T-cell (primary cell): ENCODE measurements around the gene RAP1GAP2. TPM values are rescaled to one million over a fixed set of nuclear protein-coding genes. Genes with fewer than 3 reads are reported as not detected.
"Not testable (repeated sequence)": the region's sequence is repeated elsewhere in the genome, so short reads cannot be mapped to it uniquely, and the experiment has no call there.

ENCODE experiments used
- ATAC-seq, 4 experiments: fragments of 200-7000 bp in 3 of 4; fragments of 150-1000 bp in 1 of 4; cut with Tn5 transposase; replicated peaks in 1 of 4; 1 replicate in 3 of 4; 2 replicates in 1 of 4; pipeline ENCODE4 v1.10.0; 2021; ENCODE audit warnings: moderate library complexity in 3 of 4, mild to moderate bottlenecking in 2 of 4, moderate number of reproducible peaks in 1 of 4
- CTCF ChIA-PET, 2 donors: fragments of 300-600 bp; sonication (Branson Sonifier 250); formaldehyde crosslinking; loops; one replicate each; lab custom pipeline; 2022; ENCODE audit warnings: antibody characterized with exemption in 2 of 2; lab: Charles Lee
- POLR2A ChIA-PET, 2 donors: fragments of 300-600 bp; sonication (Branson Sonifier 250); formaldehyde crosslinking; loops; one replicate each; lab custom pipeline; 2022; ENCODE audit warnings: antibody characterized with exemption in 2 of 2; lab: Charles Lee
- DNase-seq, 35 experiments: peaks; one replicate each; pipeline versions ENCODE4 v3.0.0 to v3.0.0-alpha.2; 2013 to 2023
- H3K27ac ChIP-seq: one replicate; pipeline ENCODE4 v1.5.1; 2013; ENCODE audit warnings: low read length
- H3K27me3 ChIP-seq, 2 experiments: replicated peaks in 1 of 2; 1 replicate in 1 of 2; 2 replicates in 1 of 2; pipeline versions ENCODE4 v1.6.1 to v1.7.0; 2013; ENCODE audit warnings: low read length in 1 of 2, mixed read lengths in 1 of 2; ENCODE audit not compliant: control insufficient read depth in 2 of 2, insufficient read depth in 2 of 2; ENCODE audit errors: extremely low read depth in 1 of 2
- H3K36me3 ChIP-seq, 2 donors: 1 replicate in 1 of 2; 2 replicates in 1 of 2; pipeline versions ENCODE4 v1.6.1 to v1.7.0; 2013; ENCODE audit warnings: low read length in 1 of 2; ENCODE audit not compliant: control insufficient read depth in 2 of 2, insufficient read depth in 1 of 2; ENCODE audit errors: extremely low read depth in 1 of 2
- H3K4me1 ChIP-seq, 2 experiments: 1 replicate in 1 of 2; 2 replicates in 1 of 2; pipeline versions ENCODE4 v1.6.1 to v1.7.0; 2013; ENCODE audit warnings: low read length in 2 of 2, mixed read lengths in 1 of 2; ENCODE audit not compliant: insufficient read depth in 2 of 2, control insufficient read depth in 1 of 2; ENCODE audit errors: extremely low read depth in 1 of 2
- H3K4me3 ChIP-seq, 2 donors: 1 replicate in 1 of 2; 2 replicates in 1 of 2; pipeline versions ENCODE4 v1.5.1 to v1.7.0; 2013; ENCODE audit warnings: mild to moderate bottlenecking in 2 of 2, low read length in 1 of 2, moderate library complexity in 1 of 2; ENCODE audit not compliant: control insufficient read depth in 1 of 2; ENCODE audit errors: extremely low read depth in 1 of 2
- H3K9me3 ChIP-seq: 2 replicates; pipeline ENCODE4 v1.7.0; 2013
- H3K27ac Mint-ChIP-seq, 2 donors: one replicate each; pipeline ENCODE4 v1.8.0; 2020 to 2021; ENCODE audit warnings: mild to moderate bottlenecking in 2 of 2, mixed read lengths in 2 of 2
- H3K27me3 Mint-ChIP-seq, 2 donors: one replicate each; pipeline ENCODE4 v1.8.0; 2021 to 2022; ENCODE audit warnings: mixed read lengths in 2 of 2
- H3K36me3 Mint-ChIP-seq: one replicate; pipeline ENCODE4 v1.8.0; 2021; ENCODE audit warnings: mixed read lengths
- H3K4me1 Mint-ChIP-seq, 3 donors: one replicate each; pipeline ENCODE4 v1.8.0; 2020 to 2022; ENCODE audit warnings: mixed read lengths in 3 of 3, mild to moderate bottlenecking in 1 of 3
- H3K4me3 Mint-ChIP-seq, 3 donors: one replicate each; pipeline ENCODE4 v1.8.0; 2020 to 2022; ENCODE audit warnings: mild to moderate bottlenecking in 3 of 3, mixed read lengths in 3 of 3, moderate library complexity in 3 of 3
- H3K9me3 Mint-ChIP-seq, 3 donors: one replicate each; pipeline ENCODE4 v1.8.0; 2020 to 2022; ENCODE audit warnings: mixed read lengths in 3 of 3
- WGBS: methylation state at CpG from one replicate; pipeline ENCODE4 v1.1.5; 2013; ENCODE audit warnings: missing lambda C conversion rate; ENCODE audit not compliant: insufficient coverage; 5-methylcytosine and 5-hydroxymethylcytosine counted together
- total RNA-seq, 35 experiments: library from RNA in 6 of 35; stranded (reverse) in 6 of 35; fragments of 120-200 nt in 1 of 35; gene quantifications; one replicate each; pipeline versions ENCODE4 v1.2.1 to v1.2.4 and lab custom pipeline; 2013 to 2026

RAP1GAP2 gene
- total RNA-seq, 5 donors from 2014 or later (not counting 1 experiment from before 2014, with no cell fraction given), result 8.0 to 77.7 (median 13.3) TPM

DNA sequence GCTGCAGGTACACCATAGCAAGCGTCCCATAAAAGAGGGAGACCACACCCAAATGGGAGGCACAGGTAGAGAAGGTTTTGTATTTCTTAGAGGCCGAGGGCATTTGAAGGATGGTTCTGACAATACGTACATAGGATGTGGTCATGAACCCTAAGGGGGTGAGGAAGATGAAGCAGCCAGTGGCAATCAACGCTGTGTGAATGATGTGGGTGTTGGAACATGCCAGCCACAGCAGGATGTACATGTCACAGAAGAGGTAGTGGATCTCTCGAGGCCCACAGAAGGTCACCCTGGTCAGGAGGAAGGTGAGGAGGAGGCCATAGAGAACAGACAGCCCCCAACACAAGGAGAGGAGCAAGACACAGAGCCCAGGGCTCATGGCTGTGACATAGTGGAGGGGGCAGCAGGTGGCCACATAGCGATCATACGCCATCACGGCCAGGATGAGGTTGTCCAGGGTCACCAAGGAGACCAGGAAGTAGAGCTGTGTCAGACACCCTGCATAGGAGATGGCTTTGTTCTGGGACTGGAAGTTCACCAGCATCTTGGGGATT, 266.7 kb downstream of the RAP1GAP2 start:
- H3K4me1 ChIP-seq, H3K4me1 Mint-ChIP-seq, H3K27ac ChIP-seq, H3K4me3 Mint-ChIP-seq, H3K9me3 ChIP-seq, CTCF ChIA-PET, H3K36me3 ChIP-seq, DNase-seq, H3K27ac Mint-ChIP-seq, POLR2A ChIA-PET, H3K4me3 ChIP-seq, ATAC-seq, H3K27me3 Mint-ChIP-seq, H3K36me3 Mint-ChIP-seq, H3K9me3 Mint-ChIP-seq, H3K27me3 ChIP-seq: not testable (repeated sequence)
- WGBS, result 100% methylated on average over 1 of the region's 8 CpGs

DNA sequence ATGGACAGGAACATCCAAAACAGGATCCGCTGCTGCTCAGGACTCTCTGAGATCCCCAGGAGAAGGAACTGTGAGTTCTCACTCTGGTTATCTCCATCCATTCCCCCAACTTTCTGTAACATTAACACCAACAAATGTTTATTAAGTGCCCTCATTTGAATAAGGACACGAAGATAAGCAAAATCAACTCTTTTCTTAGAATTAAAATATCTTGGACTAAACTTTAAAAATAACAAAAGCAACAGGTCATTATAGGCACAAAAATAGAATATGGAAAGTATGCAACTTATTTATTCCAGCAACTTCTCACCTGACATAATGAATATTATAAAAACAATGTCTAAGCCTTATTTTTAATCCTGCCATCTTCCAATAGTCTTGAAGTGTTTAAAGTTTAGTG, 267.3 kb downstream of the RAP1GAP2 start, which contains the start of gene OR1D5:
OR1D5 (minus strand) TSS at position 101 of the 400 bp plus-strand sequence; CDS start at position 101, 0 bp downstream.
- H3K27me3 Mint-ChIP-seq, ATAC-seq, H3K4me3 Mint-ChIP-seq, H3K27ac Mint-ChIP-seq, H3K9me3 ChIP-seq, CTCF ChIA-PET, H3K27ac ChIP-seq, POLR2A ChIA-PET, H3K27me3 ChIP-seq, H3K9me3 Mint-ChIP-seq, H3K4me1 Mint-ChIP-seq, H3K36me3 ChIP-seq, H3K4me3 ChIP-seq, DNase-seq, H3K4me1 ChIP-seq, H3K36me3 Mint-ChIP-seq: not testable (repeated sequence)
- WGBS, result no CpG with 5 or more reads among the region's 2 CpGs

DNA sequence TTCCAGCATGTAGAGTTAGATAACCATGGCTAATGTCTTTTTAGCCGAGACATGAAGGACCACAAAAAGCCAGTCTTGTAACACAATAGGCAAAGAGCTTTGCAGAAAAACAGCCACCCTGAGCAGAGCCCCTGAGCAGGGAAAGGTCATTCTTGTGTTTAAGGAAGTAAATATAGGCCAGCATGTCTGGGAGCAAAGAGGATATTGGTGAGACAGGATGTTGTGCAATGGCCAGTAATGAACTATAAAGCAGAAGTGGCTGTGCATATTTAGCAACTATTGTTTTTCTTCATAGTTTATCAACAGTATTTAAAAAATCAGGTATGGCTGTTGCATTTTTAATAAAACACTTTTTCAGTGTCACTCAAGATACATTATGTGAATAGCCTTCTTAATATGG, 269.0 kb downstream of the RAP1GAP2 start:
- H3K9me3 Mint-ChIP-seq, H3K36me3 ChIP-seq, H3K4me1 Mint-ChIP-seq, H3K27me3 ChIP-seq, POLR2A ChIA-PET, H3K27ac ChIP-seq, H3K27me3 Mint-ChIP-seq, DNase-seq, H3K27ac Mint-ChIP-seq, H3K4me3 Mint-ChIP-seq, H3K9me3 ChIP-seq, ATAC-seq, H3K4me3 ChIP-seq, H3K4me1 ChIP-seq, H3K36me3 Mint-ChIP-seq, CTCF ChIA-PET: not testable (repeated sequence)
- no CpG with 5 or more reads among the region's 1 CpG for WGBS

DNA sequence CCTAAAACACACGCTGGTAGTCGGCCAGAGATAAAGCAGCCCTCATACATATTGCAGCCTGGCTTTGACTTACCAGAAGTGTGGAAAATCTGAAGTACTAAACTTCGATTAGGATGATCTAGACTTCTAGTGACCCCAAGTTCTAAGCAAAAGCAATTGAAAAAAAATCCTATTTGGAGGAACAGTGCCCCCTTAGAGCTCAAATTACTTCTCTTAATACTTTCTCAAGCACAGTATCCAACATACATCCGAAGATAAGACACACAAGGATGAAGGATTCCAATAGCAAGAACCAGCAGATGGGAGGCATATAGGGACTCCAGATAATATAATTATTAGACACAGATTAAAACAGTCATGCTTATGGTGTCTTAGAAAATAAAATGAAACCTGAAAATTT, 277.6 kb downstream of the RAP1GAP2 start:
- H3K9me3 ChIP-seq, H3K4me1 ChIP-seq, H3K4me3 Mint-ChIP-seq, H3K27ac Mint-ChIP-seq, H3K27me3 ChIP-seq, CTCF ChIA-PET, H3K36me3 ChIP-seq, ATAC-seq, POLR2A ChIA-PET, H3K36me3 Mint-ChIP-seq, H3K4me3 ChIP-seq, H3K27ac ChIP-seq, H3K4me1 Mint-ChIP-seq: not testable (repeated sequence)
- peak in 1 of 35 experiments; percentile 28 for DNase-seq
- Mint-ChIP-seq H3K9me3 (peaks cover 0 to 16% (median 7%) of the 10 kb centered on the region in 3 donors), H3K27me3 (peaks cover 5 to 13% of the 10 kb centered on the region in 2 donors)
- WGBS, result no CpG with 5 or more reads among the region's 4 CpGs

Other genes with a start within 250 kb of the RAP1GAP2 start
- gene PAFAH1B1, start 202.8 kb upstream of the RAP1GAP2 start, total RNA-seq, result 100 to 1,000 TPM; 113 to 133 (median 122) TPM
- gene CLUH, start 84.7 kb upstream of the RAP1GAP2 start, total RNA-seq, result 10 to 100 TPM; 40.0 to 73.3 (median 67.2) TPM
- under 1 TPM in 4 of 5 donors, not detected in 1; 0.13 to 0.53 (median 0.27) TPM for gene CCDC92B, start 46.8 kb upstream of the RAP1GAP2 start, total RNA-seq